ENCODE measurements around the gene PCDHGB4.

DNA sequence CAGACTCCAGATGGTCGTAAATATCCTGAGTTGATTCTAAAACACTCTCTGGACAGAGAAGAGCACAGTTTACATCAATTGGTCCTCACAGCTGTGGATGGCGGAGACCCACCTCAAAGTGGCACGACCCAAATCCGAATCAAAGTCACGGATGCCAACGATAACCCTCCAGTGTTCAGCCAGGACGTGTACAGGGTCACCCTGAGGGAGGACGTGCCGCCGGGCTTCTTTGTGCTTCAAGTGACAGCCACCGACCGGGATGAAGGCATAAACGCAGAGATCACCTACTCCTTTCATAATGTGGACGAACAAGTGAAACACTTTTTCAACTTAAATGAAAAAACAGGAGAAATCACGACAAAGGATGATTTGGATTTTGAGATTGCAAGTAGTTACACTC, 26.8 kb upstream of the PCDHGB4 start:
- TF ChIP-seq POLR2A (IDR thresholded peaks at IDR 0.05) (no peak), POLR2AphosphoS5 (IDR thresholded peaks at IDR 0.05) (no peak)
- TF ChIP-seq, protein P1, sequence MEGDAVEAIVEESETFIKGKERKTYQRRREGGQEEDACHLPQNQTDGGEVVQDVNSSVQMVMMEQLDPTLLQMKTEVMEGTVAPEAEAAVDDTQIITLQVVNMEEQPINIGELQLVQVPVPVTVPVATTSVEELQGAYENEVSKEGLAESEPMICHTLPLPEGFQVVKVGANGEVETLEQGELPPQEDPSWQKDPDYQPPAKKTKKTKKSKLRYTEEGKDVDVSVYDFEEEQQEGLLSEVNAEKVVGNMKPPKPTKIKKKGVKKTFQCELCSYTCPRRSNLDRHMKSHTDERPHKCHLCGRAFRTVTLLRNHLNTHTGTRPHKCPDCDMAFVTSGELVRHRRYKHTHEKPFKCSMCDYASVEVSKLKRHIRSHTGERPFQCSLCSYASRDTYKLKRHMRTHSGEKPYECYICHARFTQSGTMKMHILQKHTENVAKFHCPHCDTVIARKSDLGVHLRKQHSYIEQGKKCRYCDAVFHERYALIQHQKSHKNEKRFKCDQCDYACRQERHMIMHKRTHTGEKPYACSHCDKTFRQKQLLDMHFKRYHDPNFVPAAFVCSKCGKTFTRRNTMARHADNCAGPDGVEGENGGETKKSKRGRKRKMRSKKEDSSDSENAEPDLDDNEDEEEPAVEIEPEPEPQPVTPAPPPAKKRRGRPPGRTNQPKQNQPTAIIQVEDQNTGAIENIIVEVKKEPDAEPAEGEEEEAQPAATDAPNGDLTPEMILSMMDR (IDR thresholded peaks at IDR 0.05) = no peak
